ENCODE data around the gene C7. TPM values are rescaled to one million over a fixed set of nuclear protein-coding genes. Genes with fewer than 3 reads are reported as not detected.
"Not testable (repeated sequence)": the region's sequence is repeated elsewhere in the genome, so short reads cannot be mapped to it uniquely, and the experiment has no call there.

The C7 gene
- total RNA-seq, 1 donor from 2014 or later = not detected

GRCh38 chr5:41003670-41004376, 94.5 kb downstream of the C7 start:
- H3K4me3 Mint-ChIP-seq (ENCODE audit: unreplicated experiment) = no peak overlapping the region
- H3K27me3 Mint-ChIP-seq (ENCODE audit: unreplicated experiment) = peaks cover under 1% of the 10 kb centered on the region
- H3K36me3 Mint-ChIP-seq (ENCODE audit: unreplicated experiment) = no peaks in the 10 kb centered on the region
- H3K4me1 Mint-ChIP-seq (ENCODE audit: unreplicated experiment) = no peaks in the 10 kb centered on the region
- TF ChIP-seq, protein P1, sequence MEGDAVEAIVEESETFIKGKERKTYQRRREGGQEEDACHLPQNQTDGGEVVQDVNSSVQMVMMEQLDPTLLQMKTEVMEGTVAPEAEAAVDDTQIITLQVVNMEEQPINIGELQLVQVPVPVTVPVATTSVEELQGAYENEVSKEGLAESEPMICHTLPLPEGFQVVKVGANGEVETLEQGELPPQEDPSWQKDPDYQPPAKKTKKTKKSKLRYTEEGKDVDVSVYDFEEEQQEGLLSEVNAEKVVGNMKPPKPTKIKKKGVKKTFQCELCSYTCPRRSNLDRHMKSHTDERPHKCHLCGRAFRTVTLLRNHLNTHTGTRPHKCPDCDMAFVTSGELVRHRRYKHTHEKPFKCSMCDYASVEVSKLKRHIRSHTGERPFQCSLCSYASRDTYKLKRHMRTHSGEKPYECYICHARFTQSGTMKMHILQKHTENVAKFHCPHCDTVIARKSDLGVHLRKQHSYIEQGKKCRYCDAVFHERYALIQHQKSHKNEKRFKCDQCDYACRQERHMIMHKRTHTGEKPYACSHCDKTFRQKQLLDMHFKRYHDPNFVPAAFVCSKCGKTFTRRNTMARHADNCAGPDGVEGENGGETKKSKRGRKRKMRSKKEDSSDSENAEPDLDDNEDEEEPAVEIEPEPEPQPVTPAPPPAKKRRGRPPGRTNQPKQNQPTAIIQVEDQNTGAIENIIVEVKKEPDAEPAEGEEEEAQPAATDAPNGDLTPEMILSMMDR (IDR thresholded peaks at IDR 0.05) = no peak
- H3K27ac Mint-ChIP-seq (ENCODE audit: unreplicated experiment) = no peak overlapping the region
- no peak for DNase-seq (ENCODE audit: extremely low spot score, unreplicated experiment)
- no peaks in the 10 kb centered on the region for H3K9me3 Mint-ChIP-seq (ENCODE audit: unreplicated experiment)

DNA sequence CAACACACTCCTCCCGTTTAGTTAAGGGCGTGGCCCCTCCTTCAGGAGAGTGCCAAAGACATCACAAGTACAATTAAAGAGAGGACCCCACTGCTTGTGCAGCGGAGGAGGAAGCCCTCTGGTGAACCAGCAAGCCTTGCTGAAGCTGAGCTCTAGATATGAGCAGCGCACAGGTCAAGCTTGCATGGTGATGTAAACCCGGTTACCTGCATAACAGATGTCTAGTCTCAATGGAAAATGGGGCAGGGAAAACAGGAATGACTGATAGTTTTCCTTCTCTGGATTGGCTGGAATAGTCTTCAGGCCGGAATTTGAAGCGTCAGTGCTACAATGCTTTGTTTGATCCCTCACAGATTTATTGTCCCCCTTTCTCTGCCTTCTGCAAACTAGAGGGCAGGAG, 95.6 kb downstream of the C7 start:
- TF ChIP-seq, protein P1 (IDR thresholded peaks at IDR 0.05) = no peak
- H3K27ac Mint-ChIP-seq (ENCODE audit: unreplicated experiment) = no peak overlapping the region
- H3K27me3 Mint-ChIP-seq (ENCODE audit: unreplicated experiment) = no peaks in the 10 kb centered on the region
- no peaks in the 10 kb centered on the region for H3K4me1 Mint-ChIP-seq (ENCODE audit: unreplicated experiment)
- no peaks in the 10 kb centered on the region for H3K36me3 Mint-ChIP-seq (ENCODE audit: unreplicated experiment)
- DNase-seq (ENCODE audit: extremely low spot score, unreplicated experiment) = no peak
- no peaks in the 10 kb centered on the region for H3K9me3 Mint-ChIP-seq (ENCODE audit: unreplicated experiment)
- no peak overlapping the region for H3K4me3 Mint-ChIP-seq (ENCODE audit: unreplicated experiment)

- no peaks in the 10 kb centered on the region for H3K36me3 Mint-ChIP-seq (ENCODE audit: unreplicated experiment)
- H3K9me3 Mint-ChIP-seq (ENCODE audit: unreplicated experiment) = no peaks in the 10 kb centered on the region
- TF ChIP-seq, protein P1 (IDR thresholded peaks at IDR 0.05) = no peak
- no peaks in the 10 kb centered on the region for H3K27me3 Mint-ChIP-seq (ENCODE audit: unreplicated experiment)
- no peak for DNase-seq (ENCODE audit: extremely low spot score, unreplicated experiment)
- no peaks in the 10 kb centered on the region for H3K4me1 Mint-ChIP-seq (ENCODE audit: unreplicated experiment)
- no peak overlapping the region for H3K4me3 Mint-ChIP-seq (ENCODE audit: unreplicated experiment)
- no peak overlapping the region for H3K27ac Mint-ChIP-seq (ENCODE audit: unreplicated experiment)
Observed at GRCh38 chr5:41009232-41009631, 99.9 kb downstream of the C7 start.

DNA sequence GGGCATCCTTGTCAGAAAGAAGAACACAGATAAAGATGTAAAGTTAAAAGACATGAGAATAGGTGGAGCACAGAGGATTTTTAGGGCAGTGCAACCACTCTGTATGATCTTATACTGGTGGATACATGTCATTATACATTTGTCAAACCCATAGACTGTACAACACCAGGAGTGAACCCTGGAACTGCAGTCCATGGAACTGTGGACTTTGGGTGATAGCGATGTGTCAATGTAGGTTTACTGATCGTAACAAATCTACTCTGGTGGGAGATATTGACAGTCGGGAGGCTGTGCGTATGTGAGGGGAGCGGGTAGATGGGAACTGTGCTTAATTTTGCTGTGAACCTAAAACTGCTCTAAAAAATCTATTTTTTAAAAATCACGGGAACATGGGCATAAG, 101.3 kb downstream of the C7 start:
- H3K4me1 Mint-ChIP-seq (ENCODE audit: unreplicated experiment) = no peaks in the 10 kb centered on the region
- H3K9me3 Mint-ChIP-seq (ENCODE audit: unreplicated experiment) = no peaks in the 10 kb centered on the region
- H3K4me3 Mint-ChIP-seq (ENCODE audit: unreplicated experiment) = no peak overlapping the region
- no peaks in the 10 kb centered on the region for H3K27me3 Mint-ChIP-seq (ENCODE audit: unreplicated experiment)
- no peak overlapping the region for H3K27ac Mint-ChIP-seq (ENCODE audit: unreplicated experiment)
- DNase-seq (ENCODE audit: extremely low spot score, unreplicated experiment) = no peak
- H3K36me3 Mint-ChIP-seq (ENCODE audit: unreplicated experiment) = no peaks in the 10 kb centered on the region
- TF ChIP-seq, protein P1 (IDR thresholded peaks at IDR 0.05) = no peak

DNA sequence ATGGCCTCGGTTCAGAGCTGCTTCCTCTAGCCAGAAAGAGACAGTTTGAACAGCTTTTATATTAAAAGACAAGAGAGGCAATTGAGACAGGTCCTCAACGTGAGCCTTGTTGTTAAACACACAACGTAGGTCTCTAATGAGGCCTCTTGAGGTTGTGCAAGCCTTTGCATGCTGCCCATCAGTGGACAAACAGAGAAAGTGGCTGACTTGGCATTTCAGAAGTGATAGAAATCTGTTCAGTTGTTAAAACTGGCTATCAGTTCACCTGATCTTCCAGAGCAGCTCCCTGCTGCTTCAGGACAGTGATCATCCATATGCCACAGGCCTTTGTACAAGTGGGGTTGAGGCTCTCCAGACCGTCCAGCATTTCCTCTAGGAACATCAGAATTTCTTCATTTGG, 103.0 kb downstream of the C7 start:
- no peak overlapping the region for H3K4me3 Mint-ChIP-seq (ENCODE audit: unreplicated experiment)
- no peak overlapping the region for H3K27ac Mint-ChIP-seq (ENCODE audit: unreplicated experiment)
- TF ChIP-seq, protein P1 (IDR thresholded peaks at IDR 0.05) = no peak
- no peaks in the 10 kb centered on the region for H3K9me3 Mint-ChIP-seq (ENCODE audit: unreplicated experiment)
- H3K27me3 Mint-ChIP-seq (ENCODE audit: unreplicated experiment) = no peaks in the 10 kb centered on the region
- DNase-seq (ENCODE audit: extremely low spot score, unreplicated experiment) = no peak
- H3K36me3 Mint-ChIP-seq (ENCODE audit: unreplicated experiment) = no peaks in the 10 kb centered on the region
- H3K4me1 Mint-ChIP-seq (ENCODE audit: unreplicated experiment) = no peaks in the 10 kb centered on the region

- H3K9me3 Mint-ChIP-seq (ENCODE audit: unreplicated experiment); H3K36me3 Mint-ChIP-seq (ENCODE audit: unreplicated experiment); H3K27me3 Mint-ChIP-seq (ENCODE audit: unreplicated experiment); H3K4me3 Mint-ChIP-seq (ENCODE audit: unreplicated experiment); H3K4me1 Mint-ChIP-seq (ENCODE audit: unreplicated experiment); DNase-seq (ENCODE audit: extremely low spot score, unreplicated experiment); H3K27ac Mint-ChIP-seq (ENCODE audit: unreplicated experiment): not testable (repeated sequence)
Observed at GRCh38 chr5:41022600-41022999, 113.3 kb downstream of the C7 start.
